Ovary (tissue), 3 donors: ENCODE results near the gene ZNF277.

ENCODE experiments used
- EP300 ChIP-seq: sonication (generic); formaldehyde crosslinking; IDR thresholded peaks from one replicate; pipeline ENCODE4 v1.6.1; 2017; ENCODE audit warnings: antibody characterized with exemption
- POLR2A ChIP-seq: fragments of 450-650 bp; IDR thresholded peaks from one replicate; pipeline ENCODE4 v1.6.1; 2017; ENCODE audit warnings: antibody characterized with exemption, mild to moderate bottlenecking, moderate library complexity
- TF ChIP-seq, protein P1 (sequence below), 3 donors: fragments of 450-650 bp in 2 of 3; fragments of 200-600 bp in 1 of 3; IDR thresholded peaks; one replicate each; pipeline versions ENCODE4 v1.5.1 to v1.8.0; 2016 to 2022; ENCODE audit warnings: antibody characterized with exemption in 3 of 3, mild to moderate bottlenecking in 1 of 3
- donor health status: DM: no; HTN: no; CAD: no.

- TF ChIP-seq, protein P1, sequence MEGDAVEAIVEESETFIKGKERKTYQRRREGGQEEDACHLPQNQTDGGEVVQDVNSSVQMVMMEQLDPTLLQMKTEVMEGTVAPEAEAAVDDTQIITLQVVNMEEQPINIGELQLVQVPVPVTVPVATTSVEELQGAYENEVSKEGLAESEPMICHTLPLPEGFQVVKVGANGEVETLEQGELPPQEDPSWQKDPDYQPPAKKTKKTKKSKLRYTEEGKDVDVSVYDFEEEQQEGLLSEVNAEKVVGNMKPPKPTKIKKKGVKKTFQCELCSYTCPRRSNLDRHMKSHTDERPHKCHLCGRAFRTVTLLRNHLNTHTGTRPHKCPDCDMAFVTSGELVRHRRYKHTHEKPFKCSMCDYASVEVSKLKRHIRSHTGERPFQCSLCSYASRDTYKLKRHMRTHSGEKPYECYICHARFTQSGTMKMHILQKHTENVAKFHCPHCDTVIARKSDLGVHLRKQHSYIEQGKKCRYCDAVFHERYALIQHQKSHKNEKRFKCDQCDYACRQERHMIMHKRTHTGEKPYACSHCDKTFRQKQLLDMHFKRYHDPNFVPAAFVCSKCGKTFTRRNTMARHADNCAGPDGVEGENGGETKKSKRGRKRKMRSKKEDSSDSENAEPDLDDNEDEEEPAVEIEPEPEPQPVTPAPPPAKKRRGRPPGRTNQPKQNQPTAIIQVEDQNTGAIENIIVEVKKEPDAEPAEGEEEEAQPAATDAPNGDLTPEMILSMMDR (IDR thresholded peaks at IDR 0.05), result no peak
- TF ChIP-seq POLR2A, result no peak
- no peak for TF ChIP-seq EP300
These were observed 46.2 kb upstream of the ZNF277 start for GRCh38 chr7:112160130-112160770.
